Parathyroid adenoma (tissue), 2 donors: ENCODE results near the gene NPHS1.

Source experiments
- H2AFZ ChIP-seq: fragments of 300-600 bp; sonication (generic); one replicate; pipeline ENCODE4 v1.7.0; 2017; ENCODE audit warnings: antibody characterized with exemption, mild to moderate bottlenecking
- H3K27ac ChIP-seq: fragments of 300-600 bp; sonication (generic); one replicate; pipeline ENCODE4 v1.7.0; 2017
- H3K27me3 ChIP-seq: fragments of 300-600 bp; sonication (generic); one replicate; pipeline ENCODE4 v1.7.0; 2017; ENCODE audit warnings: low read length; ENCODE audit not compliant: control insufficient read depth, insufficient read depth
- H3K36me3 ChIP-seq: fragments of 300-600 bp; sonication (generic); one replicate; pipeline ENCODE4 v1.7.0; 2017; ENCODE audit warnings: low read length; ENCODE audit not compliant: control insufficient read depth, insufficient read depth
- H3K4me1 ChIP-seq: fragments of 300-600 bp; sonication (generic); one replicate; pipeline ENCODE4 v1.7.0; 2017; ENCODE audit warnings: control low read depth
- H3K4me2 ChIP-seq: fragments of 300-600 bp; sonication (generic); one replicate; pipeline ENCODE4 v1.7.0; 2017; ENCODE audit warnings: low read length
- H3K4me3 ChIP-seq: fragments of 300-600 bp; sonication (generic); one replicate; pipeline ENCODE4 v1.7.0; 2017; ENCODE audit warnings: low read depth, low read length
- H3K79me2 ChIP-seq: fragments of 300-600 bp; sonication (generic); one replicate; pipeline ENCODE4 v1.7.0; 2017; ENCODE audit warnings: control low read depth
- H3K9ac ChIP-seq: fragments of 300-600 bp; sonication (generic); one replicate; pipeline ENCODE4 v1.7.0; 2017; ENCODE audit warnings: mild to moderate bottlenecking
- H3K9me3 ChIP-seq: fragments of 300-600 bp; sonication (generic); one replicate; pipeline ENCODE4 v1.7.0; 2017; ENCODE audit warnings: low read length; ENCODE audit not compliant: control insufficient read depth
- TF ChIP-seq, protein P1 (sequence below): fragments of 300-600 bp; sonication (generic); IDR thresholded peaks from one replicate; pipeline ENCODE4 v1.7.0; 2017; ENCODE audit warnings: antibody characterized with exemption, mild to moderate bottlenecking
- donor health status: primary hyperparathyroidism.

Gene NPHS1

DNA sequence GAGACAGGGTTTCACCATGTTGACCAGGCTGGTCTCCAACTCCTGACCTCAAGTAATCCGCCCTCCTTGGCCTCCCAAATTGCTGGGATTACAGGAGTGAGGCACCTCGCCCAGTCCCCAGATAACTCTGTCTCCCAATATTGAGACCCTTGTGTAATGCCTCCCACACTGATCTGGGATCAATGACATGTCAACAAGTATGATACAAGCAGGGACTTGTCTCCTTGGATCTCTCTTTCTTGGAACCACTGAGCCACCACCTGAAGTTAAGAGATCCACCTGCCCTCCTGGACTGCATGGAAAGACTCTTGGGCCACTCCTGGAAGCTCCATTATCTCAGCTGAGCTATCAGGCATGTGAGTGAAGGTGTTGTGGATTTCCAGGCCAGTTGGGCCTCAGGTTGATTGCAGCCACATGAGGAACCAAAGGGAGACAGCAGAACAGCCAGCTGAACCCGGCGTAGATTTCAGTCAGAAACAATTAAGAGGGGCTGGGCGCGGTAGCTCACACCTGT lies 33.0 kb upstream of the NPHS1 start:
- Histone ChIP-seq H3K27ac (no peak overlapping the region), H3K79me2 (no peaks in the 10 kb centered on the region), H3K9ac (no peak overlapping the region), H3K4me2 (no peak overlapping the region), H3K36me3 (no peaks in the 10 kb centered on the region), H3K9me3 (no peaks in the 10 kb centered on the region), H3K27me3 (no peaks in the 10 kb centered on the region), H3K4me1 (no peaks in the 10 kb centered on the region), H2AFZ (no peak overlapping the region), H3K4me3 (no peak overlapping the region)
- TF ChIP-seq, protein P1, sequence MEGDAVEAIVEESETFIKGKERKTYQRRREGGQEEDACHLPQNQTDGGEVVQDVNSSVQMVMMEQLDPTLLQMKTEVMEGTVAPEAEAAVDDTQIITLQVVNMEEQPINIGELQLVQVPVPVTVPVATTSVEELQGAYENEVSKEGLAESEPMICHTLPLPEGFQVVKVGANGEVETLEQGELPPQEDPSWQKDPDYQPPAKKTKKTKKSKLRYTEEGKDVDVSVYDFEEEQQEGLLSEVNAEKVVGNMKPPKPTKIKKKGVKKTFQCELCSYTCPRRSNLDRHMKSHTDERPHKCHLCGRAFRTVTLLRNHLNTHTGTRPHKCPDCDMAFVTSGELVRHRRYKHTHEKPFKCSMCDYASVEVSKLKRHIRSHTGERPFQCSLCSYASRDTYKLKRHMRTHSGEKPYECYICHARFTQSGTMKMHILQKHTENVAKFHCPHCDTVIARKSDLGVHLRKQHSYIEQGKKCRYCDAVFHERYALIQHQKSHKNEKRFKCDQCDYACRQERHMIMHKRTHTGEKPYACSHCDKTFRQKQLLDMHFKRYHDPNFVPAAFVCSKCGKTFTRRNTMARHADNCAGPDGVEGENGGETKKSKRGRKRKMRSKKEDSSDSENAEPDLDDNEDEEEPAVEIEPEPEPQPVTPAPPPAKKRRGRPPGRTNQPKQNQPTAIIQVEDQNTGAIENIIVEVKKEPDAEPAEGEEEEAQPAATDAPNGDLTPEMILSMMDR, result no peak

DNA sequence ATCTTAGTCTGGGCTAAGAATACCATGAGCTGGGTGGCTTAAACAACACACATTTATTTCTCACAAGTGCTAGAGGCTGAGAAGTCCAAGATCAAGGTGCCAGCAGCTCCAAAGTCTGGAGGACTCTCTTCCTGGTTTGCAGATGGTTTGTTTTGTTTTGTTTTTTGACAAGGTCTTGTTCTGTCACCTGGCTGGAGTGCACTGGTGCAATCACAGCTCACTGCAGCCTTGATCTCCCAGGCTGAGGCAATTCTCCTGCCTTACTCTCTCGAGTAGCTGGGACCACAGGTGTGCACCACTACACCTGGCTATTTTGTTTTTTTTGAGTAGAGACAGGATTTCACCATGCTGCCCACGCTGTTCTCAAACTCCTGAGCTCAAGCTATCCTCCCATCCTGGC lies 31.6 kb upstream of the NPHS1 start:
- Histone ChIP-seq H3K27ac (no peak overlapping the region), H3K27me3 (no peaks in the 10 kb centered on the region), H3K4me2 (no peak overlapping the region), H3K36me3 (no peaks in the 10 kb centered on the region), H3K9me3 (no peaks in the 10 kb centered on the region), H3K79me2 (no peaks in the 10 kb centered on the region), H3K4me1 (no peaks in the 10 kb centered on the region), H3K9ac (no peak overlapping the region), H3K4me3 (no peak overlapping the region), H2AFZ (no peak overlapping the region)
- TF ChIP-seq, protein P1, result no peak

DNA sequence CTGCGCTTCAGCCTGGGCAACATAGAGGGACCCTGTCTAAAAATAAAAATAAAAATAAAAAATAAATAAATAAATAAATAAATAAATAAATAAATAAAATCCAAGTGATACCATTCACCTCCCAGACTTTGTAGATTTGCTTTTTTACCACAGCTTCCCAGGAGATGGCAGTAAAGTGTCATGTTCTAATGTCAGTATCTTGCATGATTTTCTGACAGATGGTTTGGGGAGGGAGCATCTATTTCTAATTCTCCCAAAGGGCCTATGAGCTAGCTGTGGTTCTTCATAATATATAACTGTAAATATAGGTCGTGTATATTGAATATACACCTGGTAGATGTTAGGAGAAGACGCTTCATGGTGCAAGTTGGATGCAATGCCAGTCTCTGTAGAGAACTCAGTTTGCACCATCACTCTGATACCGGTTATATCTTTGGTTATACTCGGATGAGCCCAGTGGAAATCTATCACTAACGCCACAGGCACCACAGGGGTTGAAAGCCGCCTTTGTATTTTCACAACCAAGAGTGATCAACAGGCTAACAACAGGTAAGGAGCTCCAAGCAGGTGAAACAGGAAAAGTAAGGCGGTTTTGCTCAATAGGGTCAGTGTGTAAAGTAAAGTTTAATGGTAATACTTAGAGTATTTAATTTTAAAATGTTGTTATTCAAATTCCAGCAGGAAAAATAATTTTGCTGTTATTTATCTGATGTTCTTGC lies 30.0 kb upstream of the NPHS1 start:
- no peak overlapping the region for H3K9ac ChIP-seq
- H3K9me3 ChIP-seq, result no peaks in the 10 kb centered on the region
- H3K4me3 ChIP-seq, result no peak overlapping the region
- no peak overlapping the region for H3K4me2 ChIP-seq
- no peaks in the 10 kb centered on the region for H3K4me1 ChIP-seq
- H3K27ac ChIP-seq, result no peak overlapping the region
- no peaks in the 10 kb centered on the region for H3K36me3 ChIP-seq
- no peaks in the 10 kb centered on the region for H3K27me3 ChIP-seq
- H2AFZ ChIP-seq, result no peak overlapping the region
- H3K79me2 ChIP-seq, result no peaks in the 10 kb centered on the region
- TF ChIP-seq, protein P1, result peak; percentile 65

DNA sequence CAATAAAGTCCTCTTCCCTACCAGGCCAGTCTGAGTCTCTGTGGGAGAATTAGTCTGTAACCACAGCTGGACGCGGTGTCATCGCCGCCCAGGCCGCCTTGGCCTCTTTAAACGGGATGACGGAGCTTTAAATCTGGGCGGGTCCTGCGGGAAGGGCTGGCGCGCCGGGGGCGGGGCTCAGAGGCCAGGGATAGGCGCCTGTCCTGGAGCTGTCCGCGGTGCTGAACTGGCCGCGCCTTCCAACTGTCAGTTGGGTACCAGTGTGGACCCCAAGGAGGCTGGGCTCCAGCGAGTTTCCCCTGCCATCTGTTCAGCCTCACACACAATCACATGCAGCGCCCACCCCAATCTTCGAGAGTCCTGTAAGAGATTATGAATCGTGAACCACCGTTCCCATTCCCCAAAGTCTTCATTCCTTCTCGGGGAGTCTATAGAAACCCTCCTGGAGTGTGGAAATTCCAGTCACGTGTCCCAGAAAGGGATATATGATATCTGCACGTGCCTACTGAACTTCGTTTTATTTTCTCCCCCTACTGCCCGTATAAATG lies 27.5 kb upstream of the NPHS1 start:
- TF ChIP-seq, protein P1, result no peak
- H3K79me2 ChIP-seq, result no peaks in the 10 kb centered on the region
- no peaks in the 10 kb centered on the region for H3K4me1 ChIP-seq
- no peaks in the 10 kb centered on the region for H3K27me3 ChIP-seq
- H3K9ac ChIP-seq, result no peak overlapping the region
- no peaks in the 10 kb centered on the region for H3K9me3 ChIP-seq
- H3K4me2 ChIP-seq, result no peak overlapping the region
- no peaks in the 10 kb centered on the region for H3K36me3 ChIP-seq
- H3K4me3 ChIP-seq, result peak overlapping the region; percentile 4
- no peak overlapping the region for H2AFZ ChIP-seq
- H3K27ac ChIP-seq, result no peak overlapping the region
